Loucy (cell line): Measurements from ENCODE around the gene GJC1.

Source experiments
- H2AFZ ChIP-seq: fragments of 200-600 bp; sonication (generic); 2 replicates; pipeline ENCODE4 v1.6.0; 2016; ENCODE audit warnings: antibody characterized with exemption, mild to moderate bottlenecking, low read length, moderate library complexity
- H3F3A ChIP-seq: fragments of 200-600 bp; 2 replicates; pipeline ENCODE4 v1.6.0; 2016; ENCODE audit warnings: antibody characterized with exemption, low read depth, mild to moderate bottlenecking
- H3K27me3 ChIP-seq: fragments of 200-600 bp; sonication (generic); 2 replicates; pipeline ENCODE4 v1.6.1; 2014; ENCODE audit warnings: low read length, mild to moderate bottlenecking; ENCODE audit not compliant: insufficient read depth, poor library complexity, severe bottlenecking
- H3K36me3 ChIP-seq: fragments of 200-600 bp; sonication (generic); 2 replicates; pipeline ENCODE4 v1.6.1; 2016; ENCODE audit warnings: low read length; ENCODE audit not compliant: insufficient read depth
- H3K4me1 ChIP-seq: fragments of 200-600 bp; sonication (generic); 2 replicates; pipeline ENCODE4 v1.5.1; 2014; ENCODE audit warnings: low read length, mild to moderate bottlenecking; ENCODE audit not compliant: insufficient read depth, poor library complexity, severe bottlenecking
- H3K4me2 ChIP-seq: fragments of 200-600 bp; sonication (generic); 2 replicates; pipeline ENCODE4 v1.6.0; 2014; ENCODE audit warnings: antibody characterized with exemption, low read length, low read depth, mild to moderate bottlenecking; ENCODE audit not compliant: poor library complexity, severe bottlenecking
- H3K4me3 ChIP-seq: fragments of 200-600 bp; sonication (generic); 2 replicates; pipeline ENCODE4 v1.5.1; 2014; ENCODE audit warnings: low read length, mild to moderate bottlenecking, mixed read lengths; ENCODE audit not compliant: poor library complexity, severe bottlenecking
- H3K79me2 ChIP-seq: fragments of 200-600 bp; sonication (generic); 2 replicates; pipeline ENCODE4 v1.6.1; 2014; ENCODE audit warnings: low read length; ENCODE audit not compliant: insufficient read depth
- H3K9ac ChIP-seq: fragments of 200-600 bp; sonication (generic); 2 replicates; pipeline ENCODE4 v1.6.0; 2014; ENCODE audit warnings: mild to moderate bottlenecking, low read depth, low read length, moderate library complexity; ENCODE audit not compliant: poor library complexity, severe bottlenecking
- H3K9me2 ChIP-seq: fragments of 200-600 bp; sonication (generic); replicated peaks from 2 replicates; pipeline ENCODE4 v1.6.1; 2016; ENCODE audit warnings: low read depth, low read length, mixed read lengths
- H3K9me3 ChIP-seq: fragments of 200-600 bp; sonication (generic); 2 replicates; pipeline ENCODE4 v1.6.1; 2014; ENCODE audit warnings: mild to moderate bottlenecking, antibody characterized with exemption, low read length, low read depth; ENCODE audit not compliant: insufficient read depth
- H4K20me1 ChIP-seq: fragments of 200-600 bp; sonication (generic); 2 replicates; pipeline ENCODE4 v1.6.0; 2014; ENCODE audit warnings: antibody characterized with exemption, low read length, mild to moderate bottlenecking; ENCODE audit not compliant: insufficient read depth, poor library complexity, severe bottlenecking
- EZH2phosphoT487 ChIP-seq: fragments of 200-600 bp; IDR thresholded peaks from 2 replicates; pipeline ENCODE4 v1.6.1; 2018; ENCODE audit warnings: antibody characterized with exemption, mild to moderate bottlenecking, moderate library complexity, borderline replicate concordance
- TF ChIP-seq, protein P1 (sequence below): fragments of 200-600 bp; sonication (generic); conservative IDR thresholded peaks from 2 replicates; pipeline ENCODE4 v1.5.1; 2014; ENCODE audit warnings: mild to moderate bottlenecking, antibody characterized with exemption, low read length

Gene GJC1

DNA sequence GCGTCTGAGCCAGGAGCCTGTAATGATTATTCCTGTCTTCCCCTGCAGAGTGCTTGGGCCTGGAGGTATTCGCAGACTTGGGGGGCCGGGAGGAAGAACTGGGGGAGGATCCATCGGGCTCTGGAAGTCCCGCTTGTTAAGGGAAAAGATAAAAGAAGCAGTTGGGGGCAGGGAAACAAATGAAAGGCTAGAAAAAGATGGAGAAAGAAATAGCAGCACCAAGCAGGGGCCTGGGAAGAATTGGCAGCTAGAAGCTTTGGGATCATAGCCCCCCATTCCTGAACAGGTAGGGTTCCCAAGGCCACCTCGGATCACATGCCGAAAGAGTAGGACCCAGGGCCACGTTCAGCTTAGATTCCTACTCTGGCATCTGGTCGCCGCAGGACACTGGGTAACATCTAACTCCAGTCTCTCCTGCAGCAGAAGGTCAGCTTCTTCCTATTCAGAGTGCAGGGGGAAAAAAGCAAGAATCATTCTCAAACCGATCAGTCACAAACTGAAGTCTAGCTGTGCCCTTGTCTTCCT lies 47.7 kb downstream of the GJC1 start:
- no peaks in the 10 kb centered on the region for H3K9me3 ChIP-seq
- no peak overlapping the region for H3K4me3 ChIP-seq
- H3K9ac ChIP-seq = no peak overlapping the region
- no peaks in the 10 kb centered on the region for H3K9me2 ChIP-seq
- no peak overlapping the region for H3K4me2 ChIP-seq
- H3K4me1 ChIP-seq = no peaks in the 10 kb centered on the region
- no peaks in the 10 kb centered on the region for H3K27me3 ChIP-seq
- H4K20me1 ChIP-seq = no peaks in the 10 kb centered on the region
- H3K36me3 ChIP-seq = no peaks in the 10 kb centered on the region
- no peaks in the 10 kb centered on the region for H3F3A ChIP-seq
- TF ChIP-seq EZH2phosphoT487 = no peak
- TF ChIP-seq, protein P1, sequence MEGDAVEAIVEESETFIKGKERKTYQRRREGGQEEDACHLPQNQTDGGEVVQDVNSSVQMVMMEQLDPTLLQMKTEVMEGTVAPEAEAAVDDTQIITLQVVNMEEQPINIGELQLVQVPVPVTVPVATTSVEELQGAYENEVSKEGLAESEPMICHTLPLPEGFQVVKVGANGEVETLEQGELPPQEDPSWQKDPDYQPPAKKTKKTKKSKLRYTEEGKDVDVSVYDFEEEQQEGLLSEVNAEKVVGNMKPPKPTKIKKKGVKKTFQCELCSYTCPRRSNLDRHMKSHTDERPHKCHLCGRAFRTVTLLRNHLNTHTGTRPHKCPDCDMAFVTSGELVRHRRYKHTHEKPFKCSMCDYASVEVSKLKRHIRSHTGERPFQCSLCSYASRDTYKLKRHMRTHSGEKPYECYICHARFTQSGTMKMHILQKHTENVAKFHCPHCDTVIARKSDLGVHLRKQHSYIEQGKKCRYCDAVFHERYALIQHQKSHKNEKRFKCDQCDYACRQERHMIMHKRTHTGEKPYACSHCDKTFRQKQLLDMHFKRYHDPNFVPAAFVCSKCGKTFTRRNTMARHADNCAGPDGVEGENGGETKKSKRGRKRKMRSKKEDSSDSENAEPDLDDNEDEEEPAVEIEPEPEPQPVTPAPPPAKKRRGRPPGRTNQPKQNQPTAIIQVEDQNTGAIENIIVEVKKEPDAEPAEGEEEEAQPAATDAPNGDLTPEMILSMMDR = no peak
- H2AFZ ChIP-seq = no peak overlapping the region
- H3K79me2 ChIP-seq = no peaks in the 10 kb centered on the region

DNA sequence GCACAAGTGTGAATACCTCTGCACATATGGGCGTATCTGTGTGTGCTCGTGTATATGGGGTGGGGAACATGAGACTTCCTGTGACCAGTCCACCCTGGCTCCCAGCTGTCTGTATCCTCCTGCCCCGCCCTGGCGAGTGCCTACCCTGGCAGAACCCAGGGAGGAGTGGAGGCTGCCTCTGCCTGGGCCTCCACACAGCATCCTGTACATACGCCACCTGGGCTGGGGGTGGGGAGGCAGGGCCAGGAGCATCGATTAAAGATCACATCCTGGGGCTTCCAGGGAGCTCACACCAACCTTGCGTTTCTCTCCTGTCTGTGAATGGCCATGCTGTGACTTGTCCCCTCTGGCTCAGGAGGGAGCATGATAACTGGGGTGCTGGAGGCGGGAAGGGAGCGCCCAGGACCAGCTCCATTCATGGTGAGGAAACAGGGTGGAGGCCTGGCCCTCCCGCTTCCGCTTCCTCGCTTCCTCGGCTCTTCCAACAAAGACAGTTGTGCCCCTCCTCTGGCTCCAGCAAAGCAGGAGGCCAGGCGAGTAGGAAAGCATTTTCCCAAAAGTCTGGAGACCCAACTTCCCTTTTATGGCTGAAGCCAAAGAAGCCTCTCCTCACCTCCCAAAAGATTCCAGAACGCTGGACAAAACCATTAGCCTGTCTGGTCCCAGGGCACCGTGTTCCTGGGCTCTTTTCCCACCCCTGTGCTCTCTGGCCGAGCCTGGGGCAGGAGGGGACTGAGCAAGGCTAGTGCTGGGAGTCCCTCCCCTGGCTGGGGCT lies 48.3 kb downstream of the GJC1 start:
- Histone ChIP-seq H3K9me2 (no peaks in the 10 kb centered on the region), H3K4me3 (no peak overlapping the region), H3F3A (no peaks in the 10 kb centered on the region), H3K4me1 (no peaks in the 10 kb centered on the region), H4K20me1 (no peaks in the 10 kb centered on the region), H2AFZ (no peak overlapping the region), H3K9me3 (no peaks in the 10 kb centered on the region), H3K27me3 (no peaks in the 10 kb centered on the region), H3K79me2 (no peaks in the 10 kb centered on the region), H3K36me3 (no peaks in the 10 kb centered on the region), H3K9ac (no peak overlapping the region), H3K4me2 (no peak overlapping the region)
- TF ChIP-seq, protein P1 = no peak
- no peak for TF ChIP-seq EZH2phosphoT487

DNA sequence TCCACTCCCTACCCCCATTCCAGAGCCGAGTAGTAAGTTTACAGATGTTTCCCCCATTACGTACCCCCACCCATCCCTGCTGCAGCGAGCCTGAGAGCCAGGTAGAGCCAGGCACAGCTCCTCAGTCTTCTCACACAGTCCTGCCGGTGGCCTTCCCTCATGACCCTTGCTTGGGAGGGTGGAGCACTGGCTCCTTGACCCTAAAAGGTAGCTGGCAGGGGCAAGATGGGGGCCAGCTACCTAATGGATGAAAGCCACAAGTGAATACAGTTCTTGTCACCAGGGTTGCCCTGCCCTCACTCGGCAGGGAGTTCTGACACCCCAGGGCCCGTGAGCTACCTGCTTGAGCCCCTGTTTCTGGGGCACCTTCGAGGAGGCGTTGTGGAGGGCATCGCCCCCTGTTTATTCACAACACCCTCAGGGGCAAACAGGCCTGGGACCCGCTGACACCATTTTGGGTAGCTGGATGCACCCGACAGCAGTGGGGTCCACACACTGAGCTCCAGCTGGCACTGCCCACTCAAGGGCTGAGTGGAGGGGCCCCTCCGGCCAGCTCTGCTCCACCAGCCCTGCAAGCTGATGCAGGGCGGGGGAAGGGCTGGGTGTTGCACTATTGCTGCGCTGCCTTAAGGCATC lies 49.1 kb downstream of the GJC1 start:
- Histone ChIP-seq H3F3A (no peaks in the 10 kb centered on the region), H2AFZ (no peak overlapping the region), H3K4me2 (no peak overlapping the region), H3K4me1 (no peaks in the 10 kb centered on the region), H3K27me3 (no peaks in the 10 kb centered on the region), H3K36me3 (no peaks in the 10 kb centered on the region), H4K20me1 (no peaks in the 10 kb centered on the region), H3K9ac (no peak overlapping the region), H3K4me3 (no peak overlapping the region), H3K9me2 (no peaks in the 10 kb centered on the region), H3K9me3 (no peaks in the 10 kb centered on the region), H3K79me2 (no peaks in the 10 kb centered on the region)
- no peak for TF ChIP-seq EZH2phosphoT487
- TF ChIP-seq, protein P1 = no peak
